SK-N-SH (cell line): ENCODE results near the gene ANAPC2. TPM values are rescaled to one million over a fixed set of nuclear protein-coding genes. Genes with fewer than 3 reads are reported as not detected.

Source experiments
- CTCF ChIA-PET: fragments of 300-600, 350-600 bp; formaldehyde crosslinking; extraction: SDS; loops from one replicate; lab custom pipeline; 2021; lab: Yijun Ruan, JAX
- POLR2A ChIA-PET: fragments of 350-600 bp; sonication (Branson Sonifier 250); formaldehyde crosslinking; extraction: SDS; loops from one replicate; lab custom pipeline; 2020; ENCODE audit warnings: antibody characterized with exemption, inconsistent platforms; lab: Yijun Ruan, JAX
- DNase-seq: peaks from one replicate; pipeline ENCODE4 v3.0.0; 2012
- H2AFZ ChIP-seq: fragments of 200-600 bp; sonication (generic); 2 replicates; pipeline ENCODE4 v1.8.1; 2016; ENCODE audit warnings: antibody characterized with exemption, mild to moderate bottlenecking, low read depth
- H3F3A ChIP-seq: fragments of 200-600 bp; sonication (generic); replicated peaks from 2 replicates; pipeline ENCODE3; 2016; ENCODE audit warnings: antibody characterized with exemption, mild to moderate bottlenecking; ENCODE audit not compliant: insufficient read depth
- H3K27ac ChIP-seq, 2 experiments: fragments of 200-500 bp in 1 of 2; fragments of 200-600 bp in 1 of 2; sonication (Bioruptor generic) in 1 of 2; sonication (generic), shearing (Covaris generic) in 1 of 2; 2 replicates each; pipeline versions ENCODE4 v1.5.1 to v1.6.1; 2014 to 2016; ENCODE audit warnings: low read depth in 2 of 2, inconsistent platforms in 1 of 2, low read length in 1 of 2, mild to moderate bottlenecking in 1 of 2, mixed read lengths in 1 of 2
- H3K27me3 ChIP-seq: fragments of 200-600 bp; sonication (generic), shearing (Covaris generic); 2 replicates; pipeline ENCODE4 v1.6.1; 2016; ENCODE audit warnings: mixed run types; ENCODE audit not compliant: insufficient read depth
- H3K36me3 ChIP-seq, 2 experiments: fragments of 200-500 bp in 1 of 2; fragments of 200-600 bp in 1 of 2; sonication (Bioruptor generic) in 1 of 2; sonication (generic) in 1 of 2; replicated peaks in 1 of 2; 2 replicates each; pipeline versions ENCODE3 to v1.5.1; 2014 to 2016; ENCODE audit warnings: low read length in 1 of 2, mild to moderate bottlenecking in 1 of 2; ENCODE audit not compliant: insufficient read depth in 2 of 2, control insufficient read depth in 1 of 2
- H3K4me1 ChIP-seq, 2 experiments: fragments of 200-500 bp in 1 of 2; fragments of 200-600 bp in 1 of 2; sonication (Bioruptor generic) in 1 of 2; sonication (generic), shearing (Covaris generic) in 1 of 2; 2 replicates each; pipeline versions ENCODE4 v1.5.1 to v1.6.1; 2014 to 2016; ENCODE audit warnings: low read depth in 1 of 2, low read length in 1 of 2, mixed run types in 1 of 2; ENCODE audit not compliant: insufficient read depth in 2 of 2, control insufficient read depth in 1 of 2
- H3K4me2 ChIP-seq: fragments of 200-600 bp; sonication (generic), shearing (Covaris generic); 2 replicates; pipeline ENCODE4 v1.6.1; 2017; ENCODE audit warnings: mixed run types
- H3K4me3 ChIP-seq, 2 experiments: fragments of 200-500 bp in 1 of 2; fragments of 200-600 bp in 1 of 2; sonication (Bioruptor generic) in 1 of 2; sonication (generic), shearing (Covaris generic) in 1 of 2; 2 replicates each; pipeline versions ENCODE4 v1.5.1 to v1.8.1; 2014 to 2016; ENCODE audit warnings: low read depth in 2 of 2, inconsistent platforms in 1 of 2, low read length in 1 of 2, mild to moderate bottlenecking in 1 of 2, mixed read lengths in 1 of 2, moderate library complexity in 1 of 2
- H3K79me2 ChIP-seq: fragments of 200-600 bp; sonication (generic); 2 replicates; pipeline ENCODE4 v1.8.1; 2017; ENCODE audit warnings: mild to moderate bottlenecking; ENCODE audit not compliant: insufficient read depth
- H3K9ac ChIP-seq: fragments of 200-600 bp; sonication (generic); 2 replicates; pipeline ENCODE4 v1.6.1; 2017; ENCODE audit warnings: mixed run types
- H3K9me2 ChIP-seq: fragments of 200-600 bp; sonication (generic); 2 replicates; pipeline ENCODE4 v1.6.1; 2017; ENCODE audit warnings: mixed run types
- H3K9me3 ChIP-seq: fragments of 200-600 bp; sonication (generic); 2 replicates; pipeline ENCODE4 v1.6.1; 2017; ENCODE audit warnings: mixed run types, mild to moderate bottlenecking, moderate library complexity
- H4K20me1 ChIP-seq: fragments of 200-600 bp; sonication (generic); 2 replicates; pipeline ENCODE4 v1.6.1; 2017; ENCODE audit warnings: mild to moderate bottlenecking, mixed run types; ENCODE audit not compliant: insufficient read depth
- ELF1 ChIP-seq: IDR thresholded peaks from 2 replicates; pipeline ENCODE4 v1.4.0; 2012
- GABPA ChIP-seq: IDR thresholded peaks from 2 replicates; pipeline ENCODE4 v1.4.0; 2012; ENCODE audit warnings: low read depth, mild to moderate bottlenecking
- GATA2 ChIP-seq: sonication (generic); formaldehyde crosslinking; IDR thresholded peaks from 2 replicates; pipeline ENCODE4 v1.5.0; 2020; ENCODE audit warnings: mild to moderate bottlenecking, missing genetic modification reagents
- JUND ChIP-seq: IDR thresholded peaks from 2 replicates; pipeline ENCODE4 v1.4.0; 2012
- MEF2A ChIP-seq: IDR thresholded peaks from 2 replicates; pipeline ENCODE4 v1.4.0; 2012; ENCODE audit warnings: low read depth, borderline replicate concordance
- MXI1 ChIP-seq: IDR thresholded peaks from 2 replicates; pipeline ENCODE4 v1.6.1; 2012; ENCODE audit warnings: mild to moderate bottlenecking, low read depth, low read length, improper control_type of control experiment
- NFIC ChIP-seq: IDR thresholded peaks from 2 replicates; pipeline ENCODE4 v1.4.0; 2012; ENCODE audit warnings: borderline replicate concordance
- NRF1 ChIP-seq: IDR thresholded peaks from 2 replicates; pipeline ENCODE4 v1.6.1; 2012; ENCODE audit warnings: low read depth, mild to moderate bottlenecking, low read length
- REST ChIP-seq: IDR thresholded peaks from 2 replicates; pipeline ENCODE4 v1.6.1; 2012; ENCODE audit warnings: mild to moderate bottlenecking, low read depth, low read length, moderate library complexity
- SIN3A ChIP-seq: IDR thresholded peaks from 2 replicates; pipeline ENCODE4 v1.6.1; 2012; ENCODE audit warnings: low read depth, mild to moderate bottlenecking, low read length, moderate library complexity, borderline replicate concordance
- SMC3 ChIP-seq: IDR thresholded peaks from 2 replicates; pipeline ENCODE4 v1.6.1; 2012; ENCODE audit warnings: low read depth, low read length, improper control_type of control experiment
- TAF1 ChIP-seq: IDR thresholded peaks from 2 replicates; pipeline ENCODE4 v1.6.1; 2012; ENCODE audit warnings: low read depth, mild to moderate bottlenecking, low read length, moderate library complexity, borderline replicate concordance
- TCF12 ChIP-seq: IDR thresholded peaks from 2 replicates; pipeline ENCODE4 v1.4.0; 2012
- YY1 ChIP-seq: IDR thresholded peaks from 2 replicates; pipeline ENCODE4 v1.4.0; 2012; ENCODE audit warnings: low read depth, mild to moderate bottlenecking
- ZBTB33 ChIP-seq: IDR thresholded peaks from 2 replicates; pipeline ENCODE4 v1.4.0; 2012; ENCODE audit warnings: low read depth, borderline replicate concordance
- WGBS: methylation state at CpG from one replicate; pipeline ENCODE4 v1.1.6; 2017; ENCODE audit warnings: low lambda C conversion rate; 5-methylcytosine and 5-hydroxymethylcytosine counted together
- polyA plus RNA-seq, 3 experiments: library from polyadenylated mRNA; depleted of rRNA; stranded (reverse); fragments of >200 nt; gene quantifications; 2 replicates each; pipeline ENCODE4 v1.2.3, GENCODE V29; 2012
- TF ChIP-seq, protein P1 (sequence below): fragments of 150-350 bp; IDR thresholded peaks from 2 replicates; pipeline ENCODE4 v1.6.1; 2016; ENCODE audit warnings: mild to moderate bottlenecking, low read depth, low read length
- TF ChIP-seq, protein P2 (sequence below): IDR thresholded peaks from 2 replicates; pipeline ENCODE4 v1.4.0; 2012; ENCODE audit warnings: low read depth

ANAPC2 gene
- polyA plus RNA-seq, 1 of the 3 experiments (the other 2 are of a cell fraction): 35.1 TPM

DNA sequence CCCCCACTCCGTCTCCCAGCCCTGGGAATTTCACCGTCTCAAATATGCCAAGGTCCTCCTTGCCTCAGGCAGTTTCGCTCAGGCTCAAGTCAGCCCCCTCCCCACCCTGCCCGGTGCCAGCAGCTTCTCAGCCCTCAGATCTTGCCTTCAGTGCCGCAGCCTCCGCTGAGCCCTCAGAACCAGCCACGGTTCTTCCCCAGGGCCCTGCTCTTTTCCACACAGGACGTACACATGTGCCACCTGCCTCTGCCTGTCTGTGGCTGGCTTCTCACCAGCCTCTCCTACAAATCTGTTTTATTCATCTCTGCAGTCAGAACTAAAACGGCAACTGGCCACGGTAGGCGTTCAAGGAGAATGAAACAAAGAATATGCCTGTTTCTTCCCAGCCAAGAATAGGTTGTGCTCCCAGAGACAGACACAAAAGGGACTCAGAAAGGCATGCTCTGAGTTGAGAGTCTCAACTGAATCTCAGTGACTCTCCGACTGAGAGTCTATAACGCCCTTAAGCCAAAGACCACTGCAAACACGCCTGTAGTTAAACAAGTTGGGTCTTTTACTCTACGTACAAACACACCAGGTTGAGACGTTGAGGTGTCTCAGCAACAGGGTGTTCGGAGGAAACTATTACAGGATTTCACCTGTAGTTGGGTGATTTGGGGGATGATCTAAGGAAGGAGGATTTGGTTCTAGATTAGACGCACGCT, 60.0 kb downstream of the ANAPC2 start:
- peak overlapping the region; percentile 77 to 89 for H3K4me3 ChIP-seq
- H4K20me1 ChIP-seq: no peaks in the 10 kb centered on the region
- H3K36me3 ChIP-seq: no peaks in the 10 kb centered on the region
- peaks cover 7% of the 10 kb centered on the region for H3F3A ChIP-seq
- WGBS: 66% methylated on average over 17 of the region's 19 CpGs
- H3K27ac ChIP-seq: peak overlapping the region in 1 of 2 experiments; percentile 87; a peak in 2 of 4 replicates
- peaks cover 3 to 18% of the 10 kb centered on the region in 2 experiments; a peak in 3 of 4 replicates for H3K4me1 ChIP-seq
- H2AFZ ChIP-seq: no peak overlapping the region
- ChIA-PET CTCF (interaction anchor here (1.1 to 2.7 kb wide), 4 partner anchors 11 to 108 kb away, joined by 3 to 14 read pairs (median 8); partner anchors contain the start of genes GRIN1 and NPDC1), POLR2A (interaction anchor here (2.6 kb wide), 1 partner anchor 10 kb away, joined by 32 read pairs; the partner anchor contains the start of gene GRIN1)
- H3K9me2 ChIP-seq: no peaks in the 10 kb centered on the region
- TF ChIP-seq JUND (no peak), SMC3 (no peak), MEF2A (no peak), NRF1 (no peak), GATA2 (CRISPR knock-in tag) (no peak), MXI1 (no peak), ZBTB33 (no peak), ELF1 (no peak), GABPA (no peak), YY1 (no peak), SIN3A (no peak), TAF1 (no peak), TCF12 (no peak), NFIC (no peak), REST (no peak)
- TF ChIP-seq, protein P1, sequence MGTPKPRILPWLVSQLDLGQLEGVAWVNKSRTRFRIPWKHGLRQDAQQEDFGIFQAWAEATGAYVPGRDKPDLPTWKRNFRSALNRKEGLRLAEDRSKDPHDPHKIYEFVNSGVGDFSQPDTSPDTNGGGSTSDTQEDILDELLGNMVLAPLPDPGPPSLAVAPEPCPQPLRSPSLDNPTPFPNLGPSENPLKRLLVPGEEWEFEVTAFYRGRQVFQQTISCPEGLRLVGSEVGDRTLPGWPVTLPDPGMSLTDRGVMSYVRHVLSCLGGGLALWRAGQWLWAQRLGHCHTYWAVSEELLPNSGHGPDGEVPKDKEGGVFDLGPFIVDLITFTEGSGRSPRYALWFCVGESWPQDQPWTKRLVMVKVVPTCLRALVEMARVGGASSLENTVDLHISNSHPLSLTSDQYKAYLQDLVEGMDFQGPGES: no peak
- TF ChIP-seq, protein P2, sequence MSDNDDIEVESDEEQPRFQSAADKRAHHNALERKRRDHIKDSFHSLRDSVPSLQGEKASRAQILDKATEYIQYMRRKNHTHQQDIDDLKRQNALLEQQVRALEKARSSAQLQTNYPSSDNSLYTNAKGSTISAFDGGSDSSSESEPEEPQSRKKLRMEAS: no peak
- peak overlapping the region; percentile 89 for H3K4me2 ChIP-seq
- H3K27me3 ChIP-seq: no peaks in the 10 kb centered on the region
- no peak for DNase-seq
- no peaks in the 10 kb centered on the region for H3K9me3 ChIP-seq
- H3K9ac ChIP-seq: peak overlapping the region; percentile 82
- H3K79me2 ChIP-seq: peaks cover 55% of the 10 kb centered on the region
